Coronary artery (tissue), 2 donors: ENCODE data around the gene DNAJC21.

Experiments
- DNase-seq: peaks from one replicate; pipeline ENCODE4 v3.0.0-alpha.2; 2017; ENCODE audit warnings: low spot score
- H3K27ac ChIP-seq, 2 donors: fragments of 200-600 bp; sonication (generic); one replicate each; pipeline ENCODE4 v1.5.1; 2016 to 2019
- H3K4me3 ChIP-seq: fragments of 200-600 bp; sonication (generic); 2 replicates; pipeline ENCODE4 v1.5.1; 2016; ENCODE audit warnings: mild to moderate bottlenecking, moderate library complexity
- CTCF ChIP-seq: fragments of 200-600 bp; sonication (generic); IDR thresholded peaks from one replicate; pipeline ENCODE4 v1.5.1; 2019; ENCODE audit warnings: antibody characterized with exemption

Gene DNAJC21

GRCh38 chr5:34976347-34976746 lies 47.0 kb downstream of the DNAJC21 start:
- no peak for TF ChIP-seq CTCF
- H3K27ac ChIP-seq = no peak overlapping the region
- no peak for DNase-seq
- no peak overlapping the region for H3K4me3 ChIP-seq

- no peak overlapping the region for H3K27ac ChIP-seq
- H3K4me3 ChIP-seq = no peak overlapping the region
- DNase-seq = no peak
- no peak for TF ChIP-seq CTCF
Measured at GRCh38 chr5:34977934-34978613, 48.7 kb downstream of the DNAJC21 start.

- Histone ChIP-seq H3K27ac (no peak overlapping the region), H3K4me3 (no peak overlapping the region)
- no peak for TF ChIP-seq CTCF
- no peak for DNase-seq
Measured at GRCh38 chr5:34978681-34979080, 49.3 kb downstream of the DNAJC21 start.

- no peak for TF ChIP-seq CTCF
- no peak for DNase-seq
- Histone ChIP-seq H3K4me3 (no peak overlapping the region), H3K27ac (no peak overlapping the region)
Measured at GRCh38 chr5:34982823-34983222, 53.5 kb downstream of the DNAJC21 start.

GRCh38 chr5:34986965-34987364 lies 57.6 kb downstream of the DNAJC21 start:
- Histone ChIP-seq H3K4me3 (no peak overlapping the region), H3K27ac (no peak overlapping the region)
- DNase-seq = no peak
- no peak for TF ChIP-seq CTCF

GRCh38 chr5:34991486-34992238 lies 62.3 kb downstream of the DNAJC21 start:
- H3K27ac ChIP-seq = no peak overlapping the region
- DNase-seq = no peak
- no peak overlapping the region for H3K4me3 ChIP-seq
- no peak for TF ChIP-seq CTCF

- no peak for DNase-seq
- no peak for TF ChIP-seq CTCF
- no peak overlapping the region for H3K4me3 ChIP-seq
- H3K27ac ChIP-seq = no peak overlapping the region
Measured at GRCh38 chr5:34993951-34994350, 64.6 kb downstream of the DNAJC21 start.
